22Rv1 (cell line): ENCODE measurements around the gene SLIT3.

Experiments
- CTCF ChIP-seq: fragments of 450-650 bp; IDR thresholded peaks from 2 replicates; pipeline ENCODE4 v1.5.1; 2017; ENCODE audit warnings: mild to moderate bottlenecking
- ZFX ChIP-seq: fragments of 450-650 bp; IDR thresholded peaks from 2 replicates; pipeline ENCODE4 v1.6.1; 2017; ENCODE audit warnings: antibody characterized with exemption, borderline replicate concordance

- no peak for TF ChIP-seq CTCF
- no peak for TF ChIP-seq ZFX
Measured at GRCh38 chr5:168921147-168921866, 379.6 kb downstream of the SLIT3 start.
